ENCODE data around the gene RIMKLA.

GRCh38 chr1:42380586-42381279 lies at the start of gene RIMKLA:
- TF ChIP-seq EZH2 (IDR thresholded peaks at IDR 0.05) (no peak), POLR2AphosphoS5 (IDR thresholded peaks at IDR 0.05; ENCODE audit: borderline replicate concordance, low read depth, low read length) (no peak), FOXP2 (optimal IDR thresholded peaks at IDR 0.05; ENCODE audit: control extremely low read depth, extremely low read length, insufficient read depth) (no peak)
